Head of caudate nucleus (tissue), 42 donors: Measurements from ENCODE around the gene MYH14.

Experiments
- DNase-seq, 42 donors: peaks; one replicate each; pipeline versions ENCODE4 v3.0.0 to v3.0.0-alpha.2; 2020 to 2021; ENCODE audit warnings: mixed read lengths in 7 of 42
- intact Hi-C: fragments of 100-400 bp; cut with DNase I; formaldehyde crosslinking; loops from one replicate; pipeline ENCODE4 v1.15.0; 2022

The MYH14 gene

GRCh38 chr19:50275577-50276368 lies 72.4 kb downstream of the MYH14 start:
- no peak for DNase-seq
- intact Hi-C loops: no loop called here

DNA sequence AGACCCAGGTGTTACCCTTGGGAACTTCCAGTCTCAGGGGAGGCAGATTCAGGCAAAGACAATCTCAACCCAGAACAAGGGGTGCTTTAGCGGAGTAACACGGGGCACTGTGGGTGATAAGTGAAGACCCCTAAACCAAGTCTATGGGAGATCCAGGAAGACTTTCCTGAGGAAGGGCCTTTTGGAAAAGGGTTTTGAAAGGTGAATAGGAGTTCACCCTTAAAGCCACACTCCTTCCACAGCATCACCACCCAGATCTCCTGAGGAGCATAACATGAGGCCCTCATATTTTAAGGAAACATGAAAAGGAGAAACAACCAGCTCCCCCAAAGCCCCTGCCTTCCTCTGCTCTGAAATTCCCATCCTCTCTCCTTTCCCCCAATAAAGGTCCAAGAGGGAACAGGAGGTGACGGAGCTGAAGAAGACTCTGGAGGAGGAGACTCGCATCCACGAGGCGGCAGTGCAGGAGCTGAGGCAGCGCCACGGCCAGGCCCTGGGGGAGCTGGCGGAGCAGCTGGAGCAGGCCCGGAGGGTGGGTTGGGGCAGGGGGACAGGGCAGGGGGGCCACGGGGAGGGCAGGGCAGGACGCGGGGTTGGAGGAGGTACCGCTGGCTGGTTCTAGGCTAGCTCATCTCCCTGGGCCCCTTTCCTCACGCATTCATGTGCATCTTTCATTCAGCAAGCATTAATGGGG lies 73.1 kb downstream of the MYH14 start:
- DNase-seq: no peak
- intact Hi-C loops: no loop called here

- DNase-seq: no peak
- intact Hi-C loops: no loop called here
Observed at GRCh38 chr19:50277966-50278580, 74.7 kb downstream of the MYH14 start.

DNA sequence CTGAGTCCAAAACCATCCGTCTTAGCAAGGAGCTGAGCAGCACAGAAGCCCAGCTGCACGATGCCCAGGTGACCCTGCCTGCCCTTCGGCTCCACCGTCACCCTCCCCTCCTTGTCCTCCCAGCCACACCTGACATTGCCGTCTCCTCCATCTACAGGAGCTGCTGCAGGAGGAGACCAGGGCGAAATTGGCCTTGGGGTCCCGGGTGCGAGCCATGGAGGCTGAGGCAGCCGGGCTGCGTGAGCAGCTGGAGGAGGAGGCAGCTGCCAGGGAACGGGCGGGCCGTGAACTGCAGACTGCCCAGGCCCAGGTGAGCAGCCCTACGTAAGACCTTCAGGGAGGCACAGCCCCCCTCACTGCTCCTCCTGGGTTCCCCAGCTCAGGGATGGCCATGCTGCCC lies 76.7 kb downstream of the MYH14 start:
- intact Hi-C loops: no loop called here
- no peak for DNase-seq

GRCh38 chr19:50280983-50281382 lies 77.6 kb downstream of the MYH14 start:
- intact Hi-C loops: no loop called here
- no peak for DNase-seq

DNA sequence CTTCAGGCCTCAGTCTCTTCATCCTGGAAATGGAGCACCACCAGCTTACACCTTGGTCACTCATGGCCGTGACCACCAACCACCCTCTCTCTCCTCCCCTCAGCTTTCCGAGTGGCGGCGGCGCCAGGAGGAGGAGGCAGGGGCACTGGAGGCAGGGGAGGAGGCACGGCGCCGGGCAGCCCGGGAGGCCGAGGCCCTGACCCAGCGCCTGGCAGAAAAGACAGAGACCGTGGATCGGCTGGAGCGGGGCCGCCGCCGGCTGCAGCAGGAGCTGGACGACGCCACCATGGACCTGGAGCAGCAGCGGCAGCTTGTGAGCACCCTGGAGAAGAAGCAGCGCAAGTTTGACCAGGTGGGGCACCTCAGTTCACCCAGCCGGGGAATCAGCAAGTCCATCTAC lies 78.1 kb downstream of the MYH14 start:
- intact Hi-C loops: no loop called here
- DNase-seq: no peak

DNA sequence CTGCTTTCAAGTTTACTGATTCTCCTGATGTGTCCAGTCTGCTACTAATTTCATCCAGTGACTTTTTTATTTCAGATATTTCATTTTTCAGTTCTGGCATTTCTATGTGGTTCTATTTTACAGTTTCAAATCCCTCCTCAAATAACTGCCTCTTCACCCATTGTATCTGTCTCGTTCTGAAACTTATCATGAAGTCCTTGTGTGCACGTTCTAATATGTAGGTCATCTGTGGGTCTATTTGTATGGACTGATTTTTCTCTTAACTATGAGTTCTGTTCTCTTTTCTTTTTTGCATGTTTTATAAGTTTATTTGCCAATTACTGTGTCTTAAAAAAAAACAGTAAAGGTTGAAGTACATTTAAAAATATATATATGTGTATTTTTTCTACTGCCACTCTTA lies 82.4 kb downstream of the MYH14 start:
- intact Hi-C loops: no loop called here
- DNase-seq: no peak

DNA sequence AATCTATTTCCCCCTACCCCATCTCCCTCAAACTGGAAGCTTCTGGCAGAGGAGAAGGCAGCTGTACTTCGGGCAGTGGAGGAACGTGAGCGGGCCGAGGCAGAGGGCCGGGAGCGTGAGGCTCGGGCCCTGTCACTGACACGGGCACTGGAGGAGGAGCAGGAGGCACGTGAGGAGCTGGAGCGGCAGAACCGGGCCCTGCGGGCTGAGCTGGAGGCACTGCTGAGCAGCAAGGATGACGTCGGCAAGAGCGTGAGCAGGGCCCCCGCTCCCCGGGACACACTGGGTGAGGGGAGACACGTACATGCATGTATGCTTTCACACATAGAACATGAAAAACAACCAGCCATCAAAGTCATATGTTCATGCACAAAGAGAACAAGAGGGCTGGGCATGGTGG lies 83.0 kb downstream of the MYH14 start:
- no peak for DNase-seq

DNA sequence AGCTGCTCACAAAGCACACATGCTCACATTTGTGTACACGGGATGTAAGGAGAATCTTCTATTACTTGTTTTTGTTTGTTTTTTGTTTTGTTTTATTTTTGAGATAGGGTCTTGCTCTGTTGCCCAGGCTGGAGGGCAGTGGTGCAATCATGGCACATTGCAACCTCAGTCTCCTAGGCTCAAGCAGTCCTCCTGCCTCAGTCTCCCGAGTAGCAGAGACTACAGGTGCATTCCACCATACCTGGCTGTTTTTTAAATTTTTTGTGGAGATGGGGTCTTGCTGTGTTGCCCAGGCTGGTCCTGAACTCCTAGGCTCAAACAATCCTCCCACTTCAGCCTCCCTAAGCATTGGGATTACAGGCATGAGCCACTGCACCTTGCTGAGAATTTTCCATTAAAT lies 83.9 kb downstream of the MYH14 start:
- intact Hi-C loops: no loop called here

More for the DNA sequence above, 83.0 kb downstream of the MYH14 start:
- intact Hi-C loops: no loop called here

GRCh38 chr19:50288954-50289353 lies 85.5 kb downstream of the MYH14 start:
- intact Hi-C loops: no loop called here
- DNase-seq: no peak

More for the DNA sequence above, 83.9 kb downstream of the MYH14 start:
- DNase-seq: no peak

- DNase-seq: no peak
- intact Hi-C loops: no loop called here
Observed at GRCh38 chr19:50290011-50290410, 86.6 kb downstream of the MYH14 start.

- intact Hi-C loops: no loop called here
- DNase-seq: no peak
Observed at GRCh38 chr19:50290775-50291174, 87.4 kb downstream of the MYH14 start.

- no peak for DNase-seq
- intact Hi-C loops: no loop called here
Observed at GRCh38 chr19:50292216-50292827, 88.9 kb downstream of the MYH14 start.

- intact Hi-C loops: no loop called here
Observed at GRCh38 chr19:50293263-50294004, 90.0 kb downstream of the MYH14 start.

DNA sequence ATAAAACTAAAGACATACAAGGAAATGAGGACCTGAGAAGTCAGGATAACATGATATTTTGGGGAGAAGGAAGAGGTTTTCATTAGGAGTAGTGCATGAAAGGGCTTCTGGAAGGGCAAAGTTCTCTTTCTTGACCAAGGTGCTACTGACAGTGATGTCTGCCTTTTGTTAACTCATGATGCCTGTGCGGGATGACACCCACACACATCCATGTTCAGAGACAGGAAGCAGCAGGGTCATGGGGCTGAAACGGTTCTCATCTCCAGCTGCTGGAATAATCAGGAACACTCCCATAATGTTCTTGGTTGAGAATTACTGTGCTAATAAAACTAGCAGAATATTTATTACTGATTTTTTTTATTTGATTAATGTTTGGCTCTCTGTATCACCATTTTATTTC lies 96.6 kb downstream of the MYH14 start:
- DNase-seq: no peak
- intact Hi-C loops: no loop called here

More at GRCh38 chr19:50293263-50294004, 90.0 kb downstream of the MYH14 start:
- no peak for DNase-seq

DNA sequence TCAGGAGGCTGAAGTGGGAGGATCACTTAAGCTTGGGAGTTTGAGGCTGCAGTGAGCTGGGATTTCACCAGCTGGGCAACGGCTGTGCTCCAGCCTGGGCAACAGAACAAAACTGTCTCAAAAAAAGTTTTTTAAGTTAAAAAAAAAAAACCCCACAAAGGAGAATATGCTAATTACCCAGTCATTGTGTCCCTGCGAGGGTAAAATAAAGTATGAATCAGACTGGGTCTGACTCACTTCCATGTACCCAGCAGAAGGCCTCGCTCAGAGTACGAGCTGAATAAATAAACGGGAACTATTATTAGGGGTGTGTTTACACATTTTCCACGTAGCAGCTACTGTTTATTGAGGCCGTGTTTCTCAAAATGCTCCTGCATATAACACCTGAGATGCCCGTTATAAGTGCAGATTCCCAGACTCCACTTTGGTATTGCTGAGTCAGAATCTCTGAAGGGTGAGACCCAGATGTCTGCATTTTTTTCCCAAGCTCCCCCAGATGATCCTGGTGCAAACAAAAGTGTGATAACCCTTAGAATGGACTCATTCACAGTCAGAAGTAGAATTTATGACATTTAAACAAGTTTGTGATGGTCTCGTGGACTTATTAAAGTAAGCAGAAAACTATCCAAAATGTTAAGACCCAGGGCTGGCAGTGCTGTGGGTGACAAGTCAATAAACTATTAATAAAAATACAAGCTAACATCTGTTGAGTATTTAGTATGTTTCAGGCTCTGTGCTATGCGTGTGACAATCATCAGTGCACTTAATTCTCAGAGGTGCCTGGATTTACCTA lies 97.6 kb downstream of the MYH14 start:
- intact Hi-C loops: no loop called here
- DNase-seq: peak in 3 of 42 donors; percentile 2 to 61 (median 37)

- intact Hi-C loops: no loop called here
- no peak for DNase-seq
Observed at GRCh38 chr19:50301607-50301971, 98.2 kb downstream of the MYH14 start.

GRCh38 chr19:50303558-50303957 lies 100.1 kb downstream of the MYH14 start:
- no peak for DNase-seq
- intact Hi-C loops: no loop called here
